HG02970 (cell line): ENCODE results near the gene KCNH1.
"Not testable (repeated sequence)": the region's sequence is repeated elsewhere in the genome, so short reads cannot be mapped to it uniquely, and the experiment has no call there.

Experiments used
- ATAC-seq: cut with Tn5 transposase; IDR thresholded peaks from one replicate; pipeline ENCODE4 v1.9.1; 2021; ENCODE audit warnings: mild to moderate bottlenecking, moderate library complexity, moderate number of reproducible peaks; ENCODE audit not compliant: unreplicated experiment, low FRiP score

Gene KCNH1

GRCh38 chr1:210663730-210664573 is 470.0 kb downstream of the KCNH1 start:
- no peak for ATAC-seq

DNA sequence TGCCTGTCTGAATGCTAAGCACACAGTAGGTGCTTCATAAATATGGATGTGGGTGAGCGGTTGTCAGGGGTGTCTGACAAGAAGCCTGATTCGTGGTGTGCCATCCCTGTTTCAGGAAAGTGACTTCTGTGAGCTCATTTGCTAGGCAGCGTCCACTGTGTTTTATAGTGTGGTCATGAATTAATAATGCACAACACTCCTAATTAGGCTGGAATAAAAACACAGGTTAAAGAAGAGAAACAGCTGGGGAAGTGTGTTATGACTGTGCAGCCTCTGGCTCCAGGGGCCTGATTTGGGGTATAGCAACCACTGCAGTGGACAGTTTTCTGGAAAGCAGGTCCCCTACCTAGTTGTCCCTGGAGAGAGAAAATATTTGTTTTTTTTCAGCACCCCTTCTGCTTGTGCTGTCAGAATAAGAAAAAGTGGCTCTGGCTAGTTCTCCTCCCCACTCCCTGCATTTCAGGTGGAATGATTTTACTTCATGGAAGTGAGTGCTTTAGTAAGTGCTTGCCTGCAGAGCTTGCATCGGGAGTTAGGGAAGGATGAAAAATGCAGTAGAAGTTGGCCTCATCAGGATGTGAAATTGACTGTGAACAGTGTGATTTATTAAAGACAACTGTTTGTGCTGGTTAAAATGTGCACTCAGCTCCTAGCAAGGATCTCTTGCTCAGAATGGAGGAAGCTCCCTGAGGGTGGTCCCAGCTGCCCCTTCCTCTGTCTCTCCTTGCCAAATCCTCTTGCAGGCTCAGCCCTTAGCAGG is 471.5 kb downstream of the KCNH1 start:
- ATAC-seq, result no peak

- ATAC-seq, result not testable (repeated sequence)
Measured at GRCh38 chr1:210661520-210661919, 472.4 kb downstream of the KCNH1 start.

DNA sequence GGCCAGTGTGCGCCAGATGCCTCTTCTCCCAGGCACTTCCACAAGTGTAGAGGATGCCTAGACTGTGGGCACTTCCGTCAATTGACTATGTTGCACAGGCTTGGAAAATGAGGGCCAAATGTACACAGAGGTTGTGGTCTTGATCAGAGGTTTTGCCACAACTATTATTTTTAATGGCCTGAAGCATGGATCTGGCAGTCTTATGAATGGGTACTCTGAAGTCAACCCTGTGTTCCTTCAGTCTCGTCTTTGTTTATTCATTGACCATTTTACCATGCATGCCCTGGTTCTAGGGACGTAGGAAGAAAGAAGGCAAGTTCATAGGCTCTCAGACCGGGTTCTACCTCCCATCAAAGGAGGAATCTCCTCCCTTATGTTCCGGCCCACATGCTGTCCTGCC is 476.1 kb downstream of the KCNH1 start:
- no peak for ATAC-seq

DNA sequence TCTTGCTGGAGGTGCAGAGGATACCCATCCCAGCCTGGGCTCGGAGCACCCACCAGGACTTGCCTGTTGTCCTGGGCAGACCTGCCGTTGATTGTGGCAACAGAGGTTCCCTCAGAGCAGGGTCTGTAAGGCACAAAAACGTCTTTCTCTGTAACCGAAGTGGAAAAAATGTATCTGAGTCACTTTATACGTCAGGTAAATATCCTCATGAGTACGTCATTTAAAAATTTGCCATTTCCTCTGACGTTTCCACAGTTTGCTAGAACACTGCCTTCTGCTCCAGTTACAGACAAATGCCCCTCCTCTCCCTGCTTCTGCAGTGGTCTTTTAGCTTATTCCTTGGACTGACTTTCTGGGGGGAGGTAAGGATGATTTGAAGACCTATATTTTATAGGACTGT is 478.4 kb downstream of the KCNH1 start:
- no peak for ATAC-seq

DNA sequence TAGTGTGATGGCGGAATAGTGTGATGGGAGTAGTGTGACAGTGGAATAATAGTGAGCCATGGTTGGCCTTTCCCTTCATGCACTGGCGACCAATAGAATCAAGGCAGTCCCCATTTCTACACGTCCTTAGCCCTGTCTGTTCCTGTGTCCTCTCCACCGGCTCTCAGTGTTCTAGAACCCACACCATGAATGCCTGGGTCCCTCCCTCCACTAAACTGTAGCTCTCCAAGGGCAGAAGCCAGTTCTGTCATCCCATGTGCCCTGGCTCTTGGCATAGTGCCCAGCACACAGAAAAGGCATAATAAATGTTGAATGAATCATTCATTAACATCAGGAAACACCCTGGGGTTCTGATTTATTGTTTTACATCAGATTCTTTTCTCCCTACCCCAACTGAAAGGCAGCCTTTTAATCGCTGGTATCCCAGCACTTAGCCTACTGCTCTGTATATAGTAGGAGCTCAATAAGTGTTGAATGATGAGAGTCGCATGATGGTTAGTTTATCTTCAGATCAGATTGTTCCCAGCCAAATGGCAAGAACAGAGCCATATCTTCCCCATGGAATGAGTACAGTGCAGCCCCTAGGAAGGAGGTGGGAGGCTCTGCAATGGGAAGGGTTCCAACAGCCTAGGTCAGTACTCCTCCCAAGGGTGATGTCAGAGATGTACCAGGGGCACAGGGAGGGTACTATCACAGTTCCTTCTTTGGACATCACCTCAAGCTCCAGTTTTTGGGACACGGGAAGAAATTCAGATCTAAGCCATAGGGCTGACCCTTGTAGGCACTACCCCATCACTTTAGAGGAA is 479.6 kb downstream of the KCNH1 start:
- no peak for ATAC-seq

DNA sequence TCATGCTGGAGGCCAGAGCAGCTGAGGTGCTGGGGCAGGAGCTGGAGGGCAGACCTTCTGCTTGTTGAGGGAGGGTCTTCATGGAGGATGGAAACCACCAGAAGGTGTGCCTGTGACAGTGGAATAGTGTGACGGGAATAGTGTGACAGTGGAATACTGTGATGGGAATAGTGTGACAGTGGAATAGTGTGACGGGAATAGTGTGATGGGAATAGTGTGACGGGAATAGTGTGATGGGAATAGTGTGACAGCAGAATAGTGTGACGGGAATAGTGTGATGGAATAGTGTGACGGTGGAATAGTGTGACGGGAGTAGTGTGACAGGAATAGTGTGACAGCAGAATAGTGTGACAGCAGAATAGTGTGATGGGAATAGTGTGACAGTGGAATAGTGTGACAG is 480.2 kb downstream of the KCNH1 start:
- no peak for ATAC-seq

GRCh38 chr1:210652329-210652954 is 481.5 kb downstream of the KCNH1 start:
- no peak for ATAC-seq

DNA sequence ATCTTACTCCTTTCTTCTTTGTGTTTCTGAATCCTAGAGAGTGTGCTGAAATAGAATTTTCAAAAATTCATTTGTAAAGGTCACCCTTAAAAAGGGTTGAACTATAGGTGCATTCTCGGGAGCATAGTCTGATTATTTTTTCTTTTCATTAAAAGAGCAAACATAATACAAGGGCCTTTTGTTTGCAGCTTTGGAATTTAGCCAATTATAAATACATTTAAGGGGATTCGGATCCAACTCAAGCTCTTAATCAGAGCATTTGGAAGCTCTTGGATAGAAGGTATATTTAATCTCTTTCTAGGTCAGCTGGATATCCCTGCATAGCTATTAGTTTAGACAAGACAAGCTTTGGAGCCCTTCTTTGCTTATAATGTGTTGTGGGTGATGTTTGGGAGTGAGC is 483.5 kb downstream of the KCNH1 start:
- ATAC-seq, result no peak

DNA sequence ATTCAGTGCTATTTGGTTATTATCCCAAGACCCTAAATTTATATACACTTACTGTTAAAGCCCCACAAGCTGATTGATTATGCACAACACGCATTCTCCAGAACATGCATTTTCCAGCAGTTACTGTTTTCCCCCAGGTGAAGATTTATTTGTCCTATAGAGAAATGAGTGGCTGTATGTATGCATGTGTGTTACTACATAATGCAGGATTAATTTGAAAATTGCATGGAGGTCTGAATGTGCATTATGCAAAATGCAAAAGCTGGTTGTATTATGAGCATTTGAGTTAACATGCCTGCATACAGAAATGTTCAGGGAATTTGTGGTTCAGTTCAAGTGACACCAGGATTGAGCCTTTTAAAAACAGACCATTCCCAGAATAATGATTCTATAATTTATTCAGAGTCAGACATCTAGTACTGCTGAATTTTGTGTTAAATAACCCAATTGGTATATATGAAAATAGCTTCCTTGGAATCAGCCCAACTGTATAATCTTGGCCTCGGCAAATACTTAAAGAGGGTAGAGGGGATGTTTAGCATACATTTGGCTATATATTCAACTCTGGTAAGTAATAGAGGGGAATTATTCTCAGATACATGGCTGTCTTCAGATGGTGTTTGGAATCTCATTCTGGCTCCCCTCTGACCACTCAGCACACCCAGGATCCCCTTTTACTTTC is 485.2 kb downstream of the KCNH1 start:
- no peak for ATAC-seq

GRCh38 chr1:210647406-210648333 is 486.3 kb downstream of the KCNH1 start:
- no peak for ATAC-seq

DNA sequence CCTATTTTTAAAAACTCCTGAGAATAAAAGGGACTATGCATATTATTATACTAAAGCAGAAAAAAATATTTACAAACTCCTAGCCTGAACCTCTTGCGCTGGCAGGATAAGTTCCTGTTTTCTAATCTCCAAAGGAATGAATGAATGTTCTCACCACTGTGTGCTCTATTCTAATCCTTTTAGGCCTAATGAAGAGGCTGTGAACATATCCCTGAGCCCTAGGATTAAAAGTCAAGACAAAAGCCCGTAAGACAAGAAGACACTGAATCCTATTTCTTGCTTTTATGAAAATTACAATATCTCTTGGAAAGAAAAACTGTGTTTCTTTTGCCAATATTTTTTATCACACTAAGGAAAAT is 487.7 kb downstream of the KCNH1 start:
- no peak for ATAC-seq

GRCh38 chr1:210645582-210646257 is 488.2 kb downstream of the KCNH1 start:
- ATAC-seq, result no peak

DNA sequence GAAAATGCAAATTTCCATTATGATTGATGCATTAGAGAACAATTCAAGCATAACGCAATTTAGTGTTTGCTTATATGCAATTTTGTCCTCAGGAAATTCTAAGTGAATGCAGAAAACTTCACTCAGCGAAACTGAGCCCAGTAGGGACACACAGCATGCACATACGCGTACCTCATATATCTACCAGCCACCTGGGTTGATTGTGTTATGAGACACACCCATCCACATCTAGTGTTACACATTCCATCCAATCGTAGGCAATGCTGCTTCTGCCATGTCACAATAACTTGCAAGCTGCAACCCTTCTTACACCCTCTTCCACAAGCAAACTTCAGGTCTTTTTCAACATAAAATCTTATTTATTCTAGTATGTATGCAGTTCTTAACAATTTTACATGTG is 492.4 kb downstream of the KCNH1 start:
- no peak for ATAC-seq

DNA sequence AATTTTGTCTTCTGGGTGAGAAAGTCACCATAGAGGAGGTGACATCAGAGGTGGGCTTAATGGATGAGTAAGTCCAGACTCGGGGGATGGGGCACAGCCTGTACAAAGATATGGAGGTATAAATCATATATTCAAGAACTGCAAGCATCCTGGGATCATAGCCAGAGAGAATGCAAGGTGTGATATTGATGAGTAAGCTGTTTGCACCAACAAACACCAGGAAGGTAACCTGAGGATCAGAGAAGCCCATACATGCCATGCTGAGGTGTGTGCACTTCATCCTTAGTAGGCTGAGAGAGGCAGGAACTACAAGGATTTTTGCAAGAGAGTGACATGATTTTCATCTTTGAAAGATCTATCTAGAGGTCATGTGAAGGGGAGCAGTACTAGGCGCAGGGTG is 498.8 kb downstream of the KCNH1 start:
- no peak for ATAC-seq

- ATAC-seq, result no peak
Measured at GRCh38 chr1:210633636-210634035, 500.3 kb downstream of the KCNH1 start.

DNA sequence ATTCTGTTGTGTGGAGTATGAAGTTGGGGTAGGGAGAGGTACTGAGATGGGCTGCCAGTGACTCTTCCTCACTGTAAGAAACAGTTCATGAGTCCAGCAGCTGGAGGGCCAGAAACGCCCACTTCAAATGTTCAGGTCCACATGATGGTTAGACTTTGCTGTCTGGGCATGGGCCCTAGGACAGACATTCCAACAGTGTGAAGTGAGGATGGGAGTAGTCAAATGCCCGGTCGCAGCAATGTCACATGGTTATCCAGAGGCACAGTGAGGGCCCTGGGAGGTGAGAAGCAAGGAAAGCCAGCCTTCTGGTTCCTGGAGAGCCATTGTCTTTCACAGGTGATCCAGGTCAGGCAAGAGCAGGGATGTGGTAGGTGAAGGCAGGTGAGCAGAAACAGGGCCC is 500.8 kb downstream of the KCNH1 start:
- ATAC-seq, result no peak

GRCh38 chr1:210631399-210631798 is 502.5 kb downstream of the KCNH1 start:
- no peak for ATAC-seq
